Astrocyte of the hippocampus (primary cell): ENCODE measurements around the gene LENG9.
"Not testable (repeated sequence)": the region's sequence is repeated elsewhere in the genome, so short reads cannot be mapped to it uniquely, and the experiment has no call there.

Source experiments
- DNase-seq: peaks from one replicate; pipeline ENCODE4 v3.0.0; 2011; ENCODE audit warnings: low read depth, low spot score

LENG9 gene

GRCh38 chr19:54478677-54479266 lies 15.2 kb upstream of the LENG9 start:
- DNase-seq = peak; percentile 62

DNA sequence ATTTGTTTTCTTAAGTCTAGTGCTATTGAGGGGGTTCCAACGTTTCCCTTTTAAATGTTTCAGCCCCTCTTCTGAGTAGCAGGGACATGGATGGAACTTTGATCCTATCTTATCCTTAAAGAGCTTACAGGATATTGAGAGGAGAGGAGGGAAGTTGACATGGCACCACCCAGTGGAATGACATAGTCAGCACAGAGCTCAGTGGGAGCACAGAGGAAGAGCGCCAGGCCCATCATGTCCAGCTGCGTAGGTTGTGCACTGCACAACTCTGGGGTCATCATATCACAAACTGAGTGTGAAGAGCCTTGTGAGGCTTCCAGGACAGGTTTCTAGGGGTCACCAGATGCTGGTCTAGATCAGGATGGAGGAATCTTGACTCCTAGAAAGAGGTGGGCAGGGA lies 14.1 kb upstream of the LENG9 start:
- DNase-seq = no peak

GRCh38 chr19:54475706-54476105 lies 12.1 kb upstream of the LENG9 start:
- no peak for DNase-seq

DNA sequence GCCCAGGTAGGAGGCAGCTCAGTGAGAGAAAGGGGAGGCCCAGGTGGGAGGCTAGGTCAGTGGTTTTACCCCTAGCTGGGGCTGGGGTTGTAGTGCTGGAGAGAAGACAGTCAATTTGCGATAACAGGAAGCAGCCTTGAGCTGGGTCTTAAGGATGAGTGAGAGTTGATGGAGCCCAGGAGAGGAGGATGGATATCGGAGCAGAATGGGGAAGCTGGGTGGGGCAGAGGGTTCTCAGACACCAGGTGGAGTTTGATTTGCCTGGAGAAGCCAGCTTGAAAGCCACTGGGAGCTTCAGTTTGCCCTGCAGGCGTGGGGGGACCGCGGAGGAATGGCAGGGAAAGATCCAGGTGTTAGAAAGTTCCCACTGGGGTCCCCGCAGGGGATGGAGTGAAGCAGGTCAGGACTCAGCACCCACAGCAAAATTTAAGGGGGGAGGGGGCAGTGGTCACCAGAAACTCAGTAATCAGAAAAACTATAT lies 10.4 kb upstream of the LENG9 start:
- no peak for DNase-seq

GRCh38 chr19:54473071-54473891 lies 9.7 kb upstream of the LENG9 start, which contains the start of gene CDC42EP5:
Gene CDC42EP5, minus strand, starts transcription at chr19:54473296. Its CDS starts 7,749 bp downstream, at chr19:54465547.
- DNase-seq = peak; percentile 61

DNA sequence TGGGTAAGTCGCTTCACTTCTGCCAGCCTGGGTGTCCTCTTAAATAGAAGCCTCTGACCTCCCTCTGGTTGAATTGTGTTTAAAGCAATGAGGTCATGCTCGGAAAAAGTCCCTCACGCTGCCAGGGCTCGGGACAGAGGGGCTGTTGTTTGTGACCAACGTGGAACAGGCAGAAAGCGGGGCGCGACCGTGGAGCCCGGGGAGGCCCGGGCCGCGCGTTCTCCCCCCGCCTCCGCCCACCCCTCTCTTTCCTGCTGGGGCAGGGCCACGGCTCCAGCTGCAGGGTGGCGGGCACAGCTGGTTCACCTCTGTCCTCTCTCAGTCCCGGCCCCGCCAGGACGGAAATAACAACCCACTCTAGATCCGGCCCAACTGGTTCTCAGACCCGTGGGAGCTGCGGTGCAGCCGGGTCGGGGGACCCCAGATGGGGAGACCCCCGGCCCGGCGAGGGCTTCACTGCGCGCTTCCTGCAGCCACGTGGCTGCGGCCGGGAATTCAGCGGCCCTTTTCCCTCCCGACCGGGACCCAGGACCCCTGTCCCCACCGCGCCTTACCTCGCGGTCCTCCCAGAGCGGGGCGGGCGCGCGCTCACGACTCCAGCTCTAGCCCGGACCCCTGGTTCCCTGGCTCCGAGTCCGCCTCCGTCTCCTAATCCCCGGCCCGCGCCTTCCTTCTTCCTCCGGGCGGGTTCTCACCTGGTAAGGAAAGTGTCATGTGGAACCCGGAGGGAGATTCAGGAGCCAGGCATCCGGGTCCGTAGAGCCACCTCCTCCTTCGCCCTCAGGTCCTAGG lies 7.6 kb upstream of the LENG9 start:
- DNase-seq = no peak

DNA sequence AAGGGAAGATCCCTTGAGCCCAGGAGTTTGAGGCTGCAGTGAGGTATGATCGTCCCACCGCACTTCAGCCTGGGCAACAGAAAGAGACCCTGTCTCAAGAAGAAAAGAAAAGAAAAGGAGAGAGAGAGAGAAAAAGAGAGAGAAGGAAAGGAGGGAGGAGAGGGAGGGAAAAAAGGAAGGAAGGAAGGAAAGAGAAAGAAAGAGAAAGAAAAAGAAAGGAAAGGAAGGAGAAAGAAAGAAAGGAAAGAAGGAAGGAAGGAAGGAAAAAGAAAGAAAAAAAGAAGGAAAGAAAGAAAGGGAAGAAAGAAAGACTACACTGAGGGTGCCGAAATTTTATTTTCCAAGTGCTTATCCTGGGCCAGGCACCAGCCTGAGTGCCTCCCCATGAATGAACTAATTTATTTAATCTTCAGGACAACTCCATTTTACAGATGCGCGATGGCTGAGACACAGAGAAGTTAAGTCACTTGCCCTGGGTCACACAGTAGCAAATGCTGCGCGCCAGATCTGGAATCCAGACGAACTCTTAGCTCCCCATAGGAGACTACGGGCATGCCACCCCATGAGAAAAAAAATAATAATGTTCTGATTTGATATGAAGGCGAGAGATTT lies 6.8 kb upstream of the LENG9 start:
- DNase-seq = no peak

- DNase-seq = no peak
Observed at GRCh38 chr19:54469496-54469934, 5.9 kb upstream of the LENG9 start.

DNA sequence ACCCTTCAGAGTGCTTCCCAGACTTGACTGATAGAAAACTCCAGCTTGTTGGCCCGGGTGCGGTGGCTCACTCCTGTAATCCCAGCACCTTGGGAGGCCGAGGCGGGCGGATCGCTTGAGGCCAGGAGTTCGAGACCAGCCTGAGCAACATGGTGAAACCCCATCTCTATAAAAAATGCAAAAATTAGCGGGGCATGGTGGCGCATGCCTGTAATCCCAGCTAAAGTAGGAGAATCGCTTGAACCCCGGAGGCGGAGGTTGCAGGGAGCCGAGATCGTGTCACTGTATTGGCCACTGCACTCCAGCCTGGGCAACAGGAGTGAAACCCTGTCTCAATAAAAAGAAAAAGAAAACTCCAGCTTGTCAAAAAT lies 2.5 kb upstream of the LENG9 start:
- DNase-seq = not testable (repeated sequence)

GRCh38 chr19:54465426-54466109 lies 2.0 kb upstream of the LENG9 start:
- no peak for DNase-seq

GRCh38 chr19:54464630-54465425 lies 1.2 kb upstream of the LENG9 start:
- peak; percentile 95 for DNase-seq

DNA sequence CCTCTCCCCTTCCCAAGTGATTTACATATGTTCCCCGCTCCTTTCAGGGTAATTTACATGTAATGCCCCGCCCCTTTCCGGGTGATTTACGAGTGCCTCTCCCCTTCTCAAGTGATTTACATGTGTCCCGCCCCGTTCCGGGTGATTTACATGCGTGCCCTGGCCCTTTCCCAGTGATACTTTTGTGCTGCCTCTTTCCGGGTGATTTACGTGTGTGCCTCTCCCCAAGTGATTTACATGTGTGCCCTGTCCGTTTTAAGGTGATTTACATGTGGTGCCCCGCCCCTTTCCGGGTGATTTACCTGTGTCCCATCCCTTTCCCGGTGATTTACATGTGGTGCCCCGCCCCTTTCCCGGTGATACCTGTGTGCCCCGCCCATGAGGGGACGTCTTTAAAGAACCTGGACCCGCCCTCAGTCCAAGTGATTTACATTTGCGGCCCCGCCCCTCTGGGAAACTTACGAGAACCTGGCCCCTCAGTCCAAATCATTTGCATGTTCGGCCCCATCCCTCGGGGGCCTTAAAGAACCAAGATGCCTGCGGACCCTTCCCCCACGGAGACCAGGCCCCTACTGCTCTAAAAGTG lies 559 bp upstream of the LENG9 start:
- DNase-seq = peak; percentile 85

DNA sequence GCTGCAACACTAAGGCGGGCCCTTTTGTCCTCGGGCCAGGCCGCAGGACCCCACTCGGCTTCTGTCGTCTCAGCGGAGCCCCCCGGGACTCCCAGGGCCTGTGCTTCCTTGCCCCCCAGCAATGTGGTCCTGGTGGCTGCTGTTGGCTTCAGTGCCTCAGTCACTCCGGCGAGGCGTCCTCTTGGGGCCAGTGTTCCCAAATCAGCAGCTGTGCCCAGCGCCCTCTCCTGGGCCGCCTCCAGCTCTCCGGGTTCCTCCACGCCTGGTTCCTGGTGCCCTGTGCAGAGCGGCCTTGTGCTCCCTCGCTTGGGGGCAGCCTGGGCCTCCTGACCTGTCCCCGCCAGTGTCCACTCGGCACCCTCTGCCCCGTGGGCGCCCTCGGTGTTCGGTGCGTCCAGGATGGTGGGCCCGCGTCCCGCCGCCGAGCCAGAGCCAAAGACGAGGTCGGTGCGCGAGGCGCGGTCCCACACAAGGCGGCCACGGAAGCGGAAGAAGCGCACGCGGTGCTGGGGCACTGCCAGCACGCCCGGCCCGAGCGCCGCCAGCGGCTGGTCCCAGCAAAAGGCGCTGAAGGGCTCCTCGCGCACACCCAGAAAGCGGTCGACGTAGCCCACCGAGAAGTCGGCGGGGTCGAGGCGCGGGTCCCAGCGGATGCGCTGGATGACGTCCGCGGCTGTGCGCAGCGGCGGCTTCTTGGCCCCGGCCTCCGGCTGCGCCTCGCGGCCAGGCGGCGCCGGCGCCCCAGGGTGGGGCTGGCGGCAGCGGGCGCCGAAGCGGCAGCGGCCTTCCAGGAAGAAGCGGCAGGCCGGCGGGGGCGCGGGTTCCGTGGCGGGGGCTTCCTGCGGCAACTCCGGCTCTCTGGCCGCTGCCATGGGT lies 685 bp downstream of the LENG9 start:
- peak; percentile 80 for DNase-seq

GRCh38 chr19:54462047-54462654 lies 1.4 kb downstream of the LENG9 start:
- no peak for DNase-seq

DNA sequence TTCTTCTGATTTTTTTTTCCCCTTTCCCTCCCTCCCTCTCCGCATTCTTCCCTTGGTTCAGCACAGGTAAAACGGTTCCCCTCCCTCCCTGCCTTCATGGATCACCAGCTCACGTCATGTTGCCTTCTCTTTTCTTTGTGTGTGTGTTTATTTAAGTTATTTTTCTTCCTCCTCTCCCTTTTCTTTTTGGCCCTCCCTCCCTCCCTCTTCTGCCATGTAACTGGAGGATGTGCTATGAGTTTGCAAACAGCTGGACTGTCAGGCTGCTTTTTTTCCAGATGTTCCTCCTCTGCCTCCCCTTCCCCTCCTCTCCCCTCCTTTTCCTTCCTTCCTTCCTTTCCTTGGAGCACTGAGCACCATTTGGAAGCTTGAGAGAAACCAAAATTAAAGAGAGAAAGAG lies 2.0 kb downstream of the LENG9 start:
- DNase-seq = no peak

DNA sequence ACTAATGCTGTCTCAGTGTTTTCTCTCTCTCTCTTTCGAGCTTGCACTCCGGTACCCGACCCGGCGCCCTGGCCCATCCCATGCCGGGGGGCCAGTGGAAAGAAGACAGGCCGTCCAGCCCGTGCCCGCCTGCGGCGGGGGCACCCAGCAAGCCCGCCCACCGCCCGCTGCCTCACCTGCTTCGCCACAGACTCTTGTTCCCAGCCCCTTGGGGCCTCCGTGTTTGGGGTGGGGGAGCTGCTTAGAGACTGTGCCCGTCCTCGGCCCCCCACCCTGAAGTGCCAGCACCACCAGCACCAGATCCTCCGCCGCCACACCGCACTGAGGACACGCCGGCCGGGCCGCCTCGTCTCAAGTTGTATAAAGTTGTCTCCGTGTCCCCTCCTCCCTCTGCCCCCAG lies 2.4 kb downstream of the LENG9 start:
- no peak for DNase-seq

DNA sequence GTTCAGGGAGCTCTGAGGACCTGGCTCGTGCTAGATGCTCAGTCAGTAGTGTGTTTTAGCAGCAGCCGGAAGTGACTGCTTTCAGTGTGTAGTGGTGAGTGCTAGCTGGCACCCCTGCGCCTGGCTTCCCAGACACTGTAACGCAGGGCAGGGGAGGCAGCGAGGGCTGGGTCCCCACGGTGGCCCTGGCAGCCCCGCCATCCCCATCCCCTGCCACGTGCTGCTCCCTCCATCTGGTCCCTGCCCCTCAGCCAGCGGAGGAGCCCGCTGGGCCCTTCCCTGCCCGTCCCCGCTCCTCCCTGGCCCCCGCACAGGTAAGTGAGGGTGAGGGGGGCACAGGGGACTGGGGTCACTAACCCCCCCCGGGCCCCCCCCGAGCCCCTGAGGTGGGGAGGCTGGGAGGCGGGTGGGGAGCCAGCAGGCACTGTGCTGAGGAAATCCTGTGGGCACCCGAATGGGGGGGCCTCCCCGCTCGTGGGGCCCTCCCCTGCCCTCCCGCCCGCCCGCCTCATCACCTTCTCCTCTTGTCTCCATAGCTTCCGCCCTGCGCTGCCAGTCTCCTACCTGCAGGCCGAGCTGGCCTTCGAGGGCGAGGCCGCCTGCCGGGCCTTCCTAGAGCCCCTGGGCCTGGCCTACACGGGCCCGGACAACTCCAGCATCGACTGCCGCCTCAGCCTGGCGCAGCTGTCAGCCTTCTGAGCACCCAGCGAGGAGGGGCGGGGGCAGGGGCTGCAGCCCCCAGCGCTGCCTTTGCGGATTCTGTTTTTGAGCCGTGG lies 3.2 kb downstream of the LENG9 start:
- no peak for DNase-seq
